T follicular helper cell (primary cell): ENCODE measurements around the gene RDX.
"Not testable (repeated sequence)": the region's sequence is repeated elsewhere in the genome, so short reads cannot be mapped to it uniquely, and the experiment has no call there.

Experiments
- DNase-seq: peaks from one replicate; pipeline ENCODE4 v3.0.0-alpha.2; 2020; ENCODE audit warnings: low read depth

Gene RDX

DNA sequence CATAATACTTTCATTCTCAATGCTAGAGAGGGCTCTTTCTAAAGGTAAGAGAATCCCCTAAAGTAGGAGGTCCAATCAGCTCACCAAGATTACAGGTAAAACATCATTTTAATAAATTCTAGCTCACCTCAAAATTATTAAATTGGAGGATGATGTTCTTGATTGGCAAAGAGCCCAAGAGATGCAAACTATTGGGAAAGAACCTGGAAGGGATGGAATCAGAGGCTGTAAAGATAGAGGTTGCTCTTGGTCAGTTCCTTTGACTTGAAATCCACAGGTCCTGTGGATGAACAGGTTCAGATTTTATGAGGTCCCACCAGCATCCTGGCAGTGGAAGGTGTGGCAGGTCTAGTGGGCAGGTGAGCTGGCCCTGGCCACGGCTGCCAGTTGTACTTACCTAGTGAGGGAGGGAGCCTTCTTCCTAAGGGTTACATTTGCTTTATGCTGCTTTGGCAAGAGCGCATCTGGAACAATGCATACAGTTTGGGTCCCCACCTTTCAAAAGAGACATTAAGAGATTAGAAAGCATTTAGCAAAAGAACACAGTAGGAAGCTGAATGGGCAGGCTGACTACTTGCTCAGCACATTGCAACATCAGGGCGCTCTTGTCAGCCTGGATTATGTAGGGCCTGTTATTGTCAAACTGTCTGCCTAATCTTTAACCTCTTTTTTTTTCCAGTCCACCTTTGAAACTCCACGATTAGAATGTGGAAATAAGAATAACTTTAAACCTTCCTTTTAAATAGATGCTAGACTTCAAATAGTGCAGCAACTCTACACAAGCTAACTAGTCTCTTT is 97.0 kb downstream of the RDX start:
- no peak for DNase-seq

DNA sequence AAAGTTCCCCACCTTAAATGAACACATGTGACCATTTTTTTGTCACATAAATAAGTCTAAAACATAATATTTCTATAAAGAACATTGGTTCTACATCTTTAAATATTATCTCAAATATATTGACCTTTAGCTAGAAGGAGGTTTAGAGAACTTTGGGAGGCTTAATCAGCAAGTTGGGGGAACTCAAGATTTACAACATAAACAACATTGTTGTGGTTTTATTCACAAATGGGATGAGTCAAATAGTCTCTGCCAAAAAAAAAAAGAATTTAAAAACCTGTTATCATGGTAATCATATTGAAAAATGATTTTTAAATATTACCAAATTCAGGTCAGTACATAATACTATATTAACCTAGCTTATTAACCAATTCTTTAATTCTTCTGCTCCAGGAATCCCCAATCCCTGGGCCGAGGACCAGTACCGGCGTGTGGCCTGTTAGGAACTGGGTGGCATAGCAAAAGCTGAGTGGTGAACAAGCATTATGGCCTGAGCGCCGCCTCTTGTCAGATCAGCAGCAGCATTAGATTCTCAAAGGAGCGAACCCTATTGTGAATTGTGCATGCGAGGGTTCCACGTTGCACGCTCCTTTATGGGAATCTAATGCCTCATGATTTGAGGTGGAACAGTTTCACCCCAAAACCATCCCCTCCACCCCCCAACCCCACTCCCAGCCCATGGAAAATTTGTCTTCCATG is 98.2 kb downstream of the RDX start:
- no peak for DNase-seq

DNA sequence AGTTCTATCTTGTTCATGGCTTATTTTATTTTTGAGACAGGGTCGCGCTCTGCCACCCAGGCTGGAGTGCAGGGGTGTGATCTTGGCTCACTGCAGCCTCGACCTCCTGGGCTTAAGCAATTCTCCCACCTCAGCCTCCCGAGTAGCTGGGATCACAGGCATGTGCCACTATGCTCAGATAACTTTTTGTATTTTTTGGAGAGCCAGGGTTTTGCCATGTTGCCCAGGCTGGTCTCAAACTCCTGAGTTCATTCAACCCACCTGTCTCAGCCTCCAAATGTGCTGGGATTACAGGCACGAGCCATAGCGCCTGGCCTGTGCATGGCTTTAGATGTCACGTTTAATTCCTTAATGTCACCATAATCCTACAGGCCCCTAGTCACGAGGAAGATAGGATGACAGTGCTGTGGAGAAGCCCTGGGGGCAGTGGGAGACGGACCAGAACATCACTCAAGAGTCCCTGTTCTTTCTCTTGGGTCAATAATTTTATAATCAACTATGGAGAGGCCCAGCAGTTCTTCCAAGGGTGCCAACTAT is 99.5 kb downstream of the RDX start:
- DNase-seq = no peak

DNA sequence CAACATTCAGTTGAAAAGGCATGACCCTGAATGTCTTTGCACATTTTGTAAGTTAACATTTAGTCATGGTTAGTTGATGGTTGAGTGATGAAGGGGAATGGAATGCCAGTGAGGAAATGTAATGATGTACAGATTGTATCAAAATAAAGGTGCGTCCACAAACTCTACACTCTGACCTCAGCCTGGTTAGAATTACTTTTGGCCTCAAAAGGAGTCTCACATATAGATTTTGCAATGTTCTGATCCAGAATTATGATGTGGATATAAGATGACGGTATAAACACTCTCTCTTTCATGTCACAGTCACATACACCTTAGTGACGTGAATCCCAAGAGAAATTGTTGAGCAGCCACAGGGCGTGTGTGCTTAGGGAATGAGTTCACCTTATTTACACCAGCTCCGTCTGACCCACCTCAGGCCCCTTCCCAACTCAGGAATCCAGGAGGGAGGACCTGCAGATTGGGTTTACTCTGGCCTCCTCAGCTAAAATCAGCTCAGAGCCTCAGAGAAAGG is 100.1 kb downstream of the RDX start:
- no peak for DNase-seq

DNA sequence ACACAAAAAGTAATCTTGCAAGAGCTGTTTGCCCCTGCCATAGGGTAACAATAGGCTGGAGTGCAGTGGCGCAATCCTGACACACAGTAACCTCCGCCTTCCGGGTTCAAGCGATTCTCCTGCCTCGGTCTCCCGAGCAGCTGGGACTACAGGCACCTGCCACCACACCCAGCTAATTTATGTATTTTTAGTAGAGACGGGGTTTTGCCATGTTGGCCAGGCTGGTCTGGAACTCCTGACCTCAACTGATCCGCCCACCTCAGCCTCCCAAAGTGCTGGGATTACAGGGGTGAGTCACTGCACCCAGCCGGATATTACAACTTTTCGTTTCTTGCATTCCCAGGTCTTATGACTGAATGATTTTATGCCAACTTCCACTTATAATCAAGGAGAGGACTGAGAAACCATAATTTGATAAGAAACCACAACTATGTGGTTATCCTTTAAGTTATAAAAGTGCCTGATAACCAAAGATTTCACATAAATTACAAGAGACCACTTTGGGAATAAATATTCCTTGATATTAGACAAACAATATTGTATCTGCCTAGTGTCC is 102.1 kb downstream of the RDX start:
- not testable (repeated sequence) for DNase-seq

DNA sequence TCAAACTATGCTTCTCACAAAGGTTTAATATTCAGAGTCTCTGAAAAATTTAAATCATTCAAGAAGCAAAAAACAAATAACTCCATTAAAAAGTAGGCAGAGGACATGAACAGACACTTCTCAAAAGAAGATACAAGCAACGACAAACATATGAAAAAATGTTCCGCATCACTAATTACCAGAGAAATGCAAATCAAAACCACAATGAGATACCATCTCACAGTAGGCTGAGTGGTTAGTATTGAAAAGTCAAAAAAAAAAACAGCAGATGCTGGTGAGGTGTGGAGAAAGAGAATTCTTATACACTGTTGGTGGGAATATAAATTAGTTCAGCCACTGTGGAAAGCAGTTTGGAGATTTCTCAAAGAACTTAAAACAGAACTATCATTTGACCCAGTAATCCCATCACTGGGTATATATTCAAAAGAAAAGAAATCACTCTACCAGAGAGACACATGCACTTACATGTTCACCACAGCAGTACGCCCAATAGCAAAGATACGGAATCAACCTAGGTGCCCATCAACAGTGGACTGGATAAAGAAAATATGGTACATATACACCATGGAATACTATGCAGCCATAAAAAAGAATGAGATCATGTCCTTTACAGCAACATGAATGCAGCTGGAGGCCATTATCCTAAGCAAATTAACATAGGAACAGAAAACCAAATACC is 103.7 kb downstream of the RDX start:
- DNase-seq = not testable (repeated sequence)

DNA sequence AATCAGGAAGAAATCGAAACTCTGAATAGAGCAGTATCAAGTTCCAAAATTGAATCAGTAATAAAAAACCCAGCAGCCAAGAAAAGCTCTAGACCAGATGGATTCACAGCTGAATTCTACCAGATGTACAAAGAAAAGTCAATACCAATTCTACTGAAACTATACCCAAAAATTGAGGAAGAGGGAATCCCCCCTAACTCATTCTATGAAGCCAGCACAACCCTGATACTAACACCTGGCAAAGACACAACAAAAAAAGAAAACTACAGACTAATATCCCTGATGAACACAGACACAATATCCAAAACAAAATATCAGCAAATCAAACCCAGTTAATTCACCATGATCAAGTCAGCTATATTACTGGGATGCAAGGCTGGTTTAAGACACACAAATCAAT is 105.5 kb downstream of the RDX start:
- DNase-seq = no peak

DNA sequence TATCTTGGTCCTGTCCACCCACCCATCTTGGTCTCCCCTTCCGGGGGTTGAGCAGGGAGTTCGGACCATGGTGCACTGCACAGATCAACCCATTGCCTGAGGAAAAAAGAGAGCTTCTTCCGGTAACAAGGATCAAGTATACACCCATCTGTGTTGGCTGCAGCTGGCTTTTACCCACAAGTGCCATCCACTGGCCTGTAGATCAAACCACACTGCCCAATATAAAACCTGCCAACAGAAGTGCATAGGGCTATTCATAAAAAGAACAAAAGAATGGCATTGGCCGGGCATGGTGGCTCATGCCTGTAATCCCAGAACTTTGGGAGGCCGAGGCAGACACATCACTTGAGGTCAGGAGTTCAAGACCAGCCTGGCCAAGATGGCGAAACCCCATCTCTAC is 108.7 kb downstream of the RDX start:
- no peak for DNase-seq

DNA sequence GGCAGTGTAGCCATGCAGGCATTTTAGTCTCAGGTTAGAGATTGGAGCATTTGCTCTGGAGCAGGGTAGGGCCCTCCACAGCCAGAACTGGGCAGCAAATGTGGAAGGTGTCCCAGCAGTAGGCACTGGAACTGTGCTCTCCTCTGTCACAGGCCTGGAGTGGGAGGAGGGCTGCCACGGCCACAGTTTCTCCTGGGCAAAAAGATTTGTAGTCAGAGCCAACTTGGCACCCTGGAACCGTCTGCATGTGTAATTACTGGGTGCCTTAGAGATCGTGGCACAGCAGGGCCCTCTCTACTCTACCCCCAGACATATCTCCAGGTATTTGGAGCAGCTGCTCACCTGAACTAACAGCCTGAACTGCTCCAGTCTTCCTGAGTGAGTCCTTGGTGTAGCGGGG is 109.5 kb downstream of the RDX start:
- no peak for DNase-seq

DNA sequence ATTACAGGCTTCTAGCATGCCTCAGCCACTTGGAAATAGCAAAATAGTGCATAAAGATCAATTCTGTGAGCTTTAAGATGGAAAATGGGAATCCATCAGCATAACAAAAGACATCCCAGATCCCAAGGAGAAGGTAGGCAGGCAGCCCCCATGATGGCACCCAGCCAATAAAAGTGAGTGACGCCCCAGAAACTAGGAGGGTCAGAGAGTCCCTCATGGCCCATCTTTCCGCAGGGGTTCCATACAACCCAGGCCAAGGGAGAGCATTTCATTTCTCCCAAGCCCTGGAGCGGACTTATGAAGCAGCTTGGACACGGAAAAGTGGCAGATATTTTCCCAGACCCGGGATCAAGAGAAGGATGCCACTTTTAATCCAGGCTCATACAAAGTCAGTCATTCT is 110.0 kb downstream of the RDX start:
- no peak for DNase-seq

DNA sequence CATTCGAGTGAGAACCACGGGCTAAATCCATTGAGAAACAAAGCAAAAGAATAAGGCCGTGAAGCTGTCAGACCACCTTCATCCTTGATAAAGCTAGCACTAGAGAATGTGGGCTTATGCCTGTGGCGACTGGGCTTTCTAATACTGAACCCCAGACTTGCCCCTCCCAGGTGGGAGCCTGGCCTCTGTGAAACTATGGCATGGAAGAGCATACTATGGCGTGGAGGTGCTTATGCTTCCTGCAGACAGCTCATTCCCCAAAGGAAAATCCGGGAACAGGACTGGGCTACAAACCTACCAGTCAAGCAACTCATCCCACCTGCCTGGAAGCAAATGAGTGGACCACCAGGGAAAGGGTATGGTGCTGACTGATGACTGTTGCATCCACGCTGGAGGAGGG is 110.8 kb downstream of the RDX start:
- no peak for DNase-seq

DNA sequence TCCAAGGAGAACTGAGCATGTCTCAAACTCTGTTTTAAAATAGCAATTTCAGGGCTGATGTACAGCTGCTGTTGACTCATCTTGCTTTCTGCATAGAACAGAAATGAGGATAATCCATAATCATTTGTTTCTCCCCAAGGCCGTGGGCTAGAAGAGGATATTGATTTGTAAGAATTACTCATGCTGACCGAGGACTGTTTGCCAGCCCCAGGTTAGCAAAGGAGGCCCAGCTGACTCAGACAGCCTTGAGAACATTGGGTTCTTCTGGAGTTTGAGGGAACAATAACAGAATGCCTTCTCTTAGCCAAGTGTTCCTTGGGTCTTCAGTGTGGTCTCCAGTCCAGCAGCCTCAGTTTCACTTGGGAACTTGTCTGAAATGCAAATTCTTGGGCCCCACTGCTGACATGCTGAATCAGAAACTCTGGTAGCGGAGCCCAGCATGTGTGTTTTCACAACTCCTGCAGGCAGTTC is 111.3 kb downstream of the RDX start:
- DNase-seq = no peak

DNA sequence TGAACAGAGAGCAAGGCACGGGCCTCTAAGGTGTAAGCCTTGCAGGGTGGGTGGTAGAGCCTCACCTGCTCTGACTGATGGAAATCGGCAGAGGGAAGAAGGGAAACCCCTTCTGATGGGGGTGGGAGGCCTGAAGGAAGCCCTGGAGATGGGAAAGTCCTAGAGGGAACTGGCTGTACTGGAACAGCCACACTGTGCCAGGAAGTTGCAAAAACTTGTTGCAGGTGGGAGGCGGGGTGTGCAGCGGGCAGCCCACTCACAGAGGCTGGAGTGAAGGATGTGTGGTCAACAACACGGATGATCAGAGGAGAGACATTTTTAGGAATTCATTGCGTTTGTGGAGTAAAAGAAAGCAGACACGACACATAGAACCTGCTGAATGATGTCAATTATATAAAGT is 112.0 kb downstream of the RDX start:
- DNase-seq = no peak

DNA sequence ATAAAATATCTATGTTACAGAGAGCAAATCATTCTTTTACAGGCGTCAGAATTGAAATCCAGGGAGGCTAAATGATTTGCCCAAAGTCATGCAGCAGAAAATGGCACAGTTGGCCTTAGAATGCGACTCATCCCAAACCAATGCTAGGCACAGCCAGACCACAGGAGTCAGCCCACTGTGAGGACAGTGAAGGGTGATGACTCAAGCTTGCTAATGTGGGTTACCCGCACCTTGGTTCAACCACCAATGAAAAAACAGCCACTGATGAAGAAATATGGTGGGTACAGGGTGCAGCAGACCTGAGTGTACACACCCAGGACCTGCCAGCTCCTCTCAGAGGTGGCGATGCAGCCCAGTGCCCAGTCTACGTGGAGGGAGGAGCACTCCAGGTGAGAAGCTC is 113.5 kb downstream of the RDX start:
- DNase-seq = no peak

DNA sequence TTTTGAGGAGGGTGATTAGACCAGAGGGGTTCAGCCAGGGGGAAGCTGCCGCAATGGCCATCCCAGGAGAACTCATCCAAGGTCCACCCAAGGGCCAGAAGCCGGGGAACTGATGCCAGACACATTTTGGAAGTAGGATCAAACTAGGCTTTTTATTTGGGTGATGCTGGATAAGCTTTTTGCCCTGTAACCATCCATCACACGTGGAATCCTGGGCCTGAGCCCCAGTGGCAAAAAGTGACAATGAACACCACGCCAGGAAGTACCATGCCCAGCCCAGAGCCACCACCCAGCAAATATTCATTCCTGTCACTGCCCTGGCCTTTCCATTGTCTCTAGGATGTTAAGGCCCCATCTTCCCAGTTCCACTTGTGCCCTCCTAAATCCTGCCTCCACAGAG is 117.3 kb downstream of the RDX start:
- DNase-seq = no peak

DNA sequence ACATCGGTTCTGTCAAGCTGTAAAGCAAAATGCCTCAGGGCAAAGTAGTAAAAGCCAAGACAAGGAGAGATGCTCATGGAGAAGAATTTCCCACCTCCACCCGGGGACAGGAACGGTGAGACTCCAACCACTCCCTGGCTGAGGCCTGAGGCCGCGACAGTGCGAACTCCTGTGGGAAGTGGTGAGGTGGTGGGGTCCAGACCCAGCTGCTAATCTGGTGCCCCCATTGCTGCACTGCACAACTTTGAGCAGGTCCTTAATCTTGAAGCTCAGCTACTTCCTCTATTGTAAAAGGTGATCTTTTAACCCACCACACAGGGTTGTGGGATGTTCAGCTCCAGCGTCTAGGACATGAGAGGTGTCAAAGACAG is 119.3 kb downstream of the RDX start:
- DNase-seq = no peak

DNA sequence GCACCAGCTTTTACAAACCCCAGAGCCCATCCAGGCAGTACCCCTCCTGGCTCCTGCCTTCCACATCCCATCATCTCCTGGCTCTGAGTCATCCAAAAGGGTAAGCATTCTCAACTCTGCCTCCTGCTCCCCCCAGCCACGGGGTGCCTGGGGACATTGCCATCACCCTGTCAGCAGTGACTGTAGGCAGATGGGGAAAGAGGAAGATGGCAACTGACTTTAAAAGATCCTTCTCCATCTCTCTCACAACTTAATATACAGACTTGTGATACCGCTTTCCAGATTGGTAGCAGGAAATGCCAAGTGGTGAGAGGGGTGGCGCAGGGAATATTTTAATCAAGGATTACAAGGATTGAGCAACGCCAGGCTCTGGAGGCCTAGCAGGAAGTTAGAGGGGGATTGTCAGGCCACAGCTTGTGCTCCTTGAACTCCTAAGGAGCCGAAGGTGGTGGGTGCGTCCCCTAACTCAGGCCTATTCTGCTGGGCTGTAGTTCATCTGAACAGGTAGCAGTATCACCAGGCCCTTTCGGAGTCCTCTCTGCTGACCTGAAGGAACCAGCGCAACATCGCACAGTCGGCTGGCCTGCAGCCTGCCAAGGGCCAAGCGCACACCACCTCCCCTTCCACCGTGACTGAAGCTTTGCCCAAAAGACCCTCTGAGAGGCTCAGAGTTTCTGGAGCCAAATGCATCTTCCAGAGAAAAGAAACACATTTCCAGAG is 119.9 kb downstream of the RDX start:
- no peak for DNase-seq

DNA sequence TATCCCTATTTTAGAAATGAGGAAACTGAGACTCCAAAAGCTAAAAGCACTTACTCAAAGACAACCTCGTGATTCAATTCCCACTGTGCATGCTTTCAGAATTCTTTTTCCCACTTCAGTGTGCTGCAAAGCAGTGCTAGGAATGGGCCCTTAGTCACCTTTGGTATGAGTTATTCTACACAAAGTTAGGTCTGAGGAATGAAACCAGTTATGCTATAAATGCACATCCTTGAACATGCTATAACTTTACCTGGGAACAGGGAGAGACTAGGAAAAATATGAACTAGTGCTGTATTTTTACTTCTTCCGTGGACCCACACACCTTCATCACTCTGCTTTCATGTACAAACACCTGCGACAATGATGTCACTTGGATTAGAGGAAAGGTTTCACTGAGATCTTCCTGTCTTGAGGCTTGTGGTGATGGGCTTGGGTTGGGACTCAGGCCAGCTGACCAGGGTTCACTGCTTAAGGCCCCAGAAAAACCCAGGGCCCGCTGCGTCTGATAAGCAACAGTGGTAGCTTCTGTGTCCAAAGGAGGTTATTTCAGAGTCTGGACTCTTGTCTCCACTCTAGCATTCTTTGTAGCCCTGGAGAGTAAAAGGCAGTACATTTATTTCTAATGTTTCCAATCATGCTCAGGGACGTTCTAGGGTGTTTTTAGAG is 121.6 kb downstream of the RDX start:
- DNase-seq = no peak

DNA sequence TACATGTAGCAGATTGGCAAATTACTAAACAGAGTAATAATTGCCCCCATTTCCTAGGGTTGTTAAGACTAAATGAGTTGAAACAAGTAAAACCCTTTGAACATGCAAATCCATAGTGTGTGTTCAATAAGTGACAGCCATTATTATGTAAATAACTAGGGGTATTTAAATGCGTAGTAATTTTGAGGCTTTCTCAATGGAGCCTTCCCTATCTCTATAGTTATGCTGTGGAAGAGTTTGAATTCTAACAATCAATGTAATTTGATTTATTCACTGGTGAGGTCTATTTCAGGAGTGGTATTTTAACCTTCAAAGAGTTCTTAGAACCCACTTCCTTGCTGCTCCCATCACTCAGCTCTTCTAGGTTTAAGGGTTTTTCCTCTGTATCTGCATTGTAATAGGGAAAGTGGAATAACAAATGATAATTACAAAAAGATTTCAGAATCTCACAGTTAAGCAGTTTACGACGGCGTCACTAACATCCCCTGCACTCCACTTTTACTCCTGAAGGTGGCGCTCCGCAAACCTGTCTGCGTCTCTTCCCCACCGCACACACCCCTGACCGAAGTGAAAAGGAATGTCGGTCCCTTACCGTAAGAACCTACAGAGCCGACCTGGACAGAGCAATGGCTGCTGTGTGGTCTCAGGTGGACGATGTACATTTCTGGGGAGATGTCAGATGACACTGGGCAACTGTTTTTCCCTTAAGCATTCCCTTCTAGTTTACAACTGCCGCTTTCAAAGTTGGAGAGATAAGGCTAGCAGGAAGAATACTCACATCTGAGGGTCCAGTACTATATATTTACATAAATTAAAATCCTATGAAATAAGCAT is 122.4 kb downstream of the RDX start:
- peak; percentile 35 for DNase-seq

DNA sequence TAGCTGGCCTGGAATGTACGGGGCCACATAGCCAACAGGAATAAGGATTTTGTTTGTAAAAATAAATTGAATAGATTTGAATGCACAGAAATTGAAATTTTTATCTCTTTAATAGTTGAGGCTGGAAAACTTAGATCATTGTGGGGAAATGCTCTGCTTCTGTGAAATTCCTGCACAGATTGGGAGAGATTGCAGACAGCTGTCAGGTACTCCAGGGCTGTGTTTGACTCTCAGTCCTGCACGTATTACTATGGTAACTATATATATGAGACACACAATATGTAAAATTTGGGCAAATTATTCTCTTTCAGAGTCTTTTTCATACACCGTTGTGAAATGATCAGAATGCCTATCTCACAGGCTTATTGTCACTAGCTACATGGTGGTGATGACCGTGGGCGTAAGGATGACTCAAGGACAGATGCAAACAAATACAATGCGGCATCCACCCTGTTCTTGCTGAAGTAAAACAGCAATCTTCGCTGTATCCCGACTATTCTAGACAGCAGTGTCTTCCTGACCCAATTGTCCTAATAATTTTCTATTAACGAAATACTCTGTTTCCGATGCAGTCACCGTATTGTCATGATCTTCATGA is 123.8 kb downstream of the RDX start:
- no peak for DNase-seq
